IPS-18c (cell line): ENCODE measurements around the gene ZNF275.

Source experiments
- H3K4me3 ChIP-seq: 2 replicates; pipeline ENCODE4 v1.7.0; 2013; ENCODE audit warnings: low read depth, mild to moderate bottlenecking, low read length, moderate library complexity; ENCODE audit not compliant: insufficient read depth
- H3K9me3 ChIP-seq: one replicate; pipeline ENCODE4 v1.6.1; 2013; ENCODE audit warnings: mild to moderate bottlenecking, low read length, moderate library complexity; ENCODE audit not compliant: control insufficient read depth, insufficient read depth

The ZNF275 gene

DNA sequence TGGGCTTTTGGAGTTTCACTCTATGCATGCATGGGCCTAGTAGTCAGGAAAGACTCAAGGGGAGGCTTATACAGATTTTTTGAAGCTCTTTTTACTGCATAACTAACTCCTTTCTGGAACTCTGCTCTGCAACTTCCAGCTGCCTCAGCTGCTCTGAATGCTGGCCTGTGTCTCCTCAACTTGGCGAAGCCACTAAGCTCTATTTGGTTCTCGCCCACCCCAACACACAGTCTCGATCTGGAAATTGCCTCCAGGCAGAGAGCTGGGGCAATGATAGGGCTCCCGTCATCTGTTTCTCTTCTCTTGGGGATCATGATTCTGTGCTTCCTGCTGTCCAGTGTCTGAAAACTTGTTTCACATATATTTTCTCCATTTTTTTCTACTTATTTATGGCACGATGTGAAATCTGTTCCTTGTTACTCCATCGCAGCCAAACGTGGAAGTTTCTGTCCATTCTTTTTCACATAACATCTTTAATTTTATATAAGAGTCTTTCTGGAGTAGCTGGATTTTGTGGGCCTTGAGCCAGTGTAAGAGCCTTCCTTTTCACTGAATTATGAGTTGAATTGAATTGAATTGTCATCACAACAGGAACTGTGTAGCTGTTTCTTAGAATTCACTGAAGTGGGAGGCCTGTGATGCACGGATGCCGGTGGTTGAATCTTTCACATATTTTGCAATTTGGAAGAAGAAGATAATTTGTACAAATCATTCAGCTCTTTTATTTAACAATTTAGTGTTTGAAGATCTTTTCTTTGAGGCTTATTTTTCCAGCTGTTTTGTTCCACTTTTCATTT, 9.0 kb downstream of the ZNF275 start:
- H3K9me3 ChIP-seq, result peaks cover 14% of the 10 kb centered on the region
- no peak overlapping the region for H3K4me3 ChIP-seq

GRCh38 chrX:153343674-153344073, 9.7 kb downstream of the ZNF275 start:
- peaks cover 14% of the 10 kb centered on the region for H3K9me3 ChIP-seq
- no peak overlapping the region for H3K4me3 ChIP-seq

- H3K9me3 ChIP-seq, result peaks cover 23% of the 10 kb centered on the region
- no peak overlapping the region for H3K4me3 ChIP-seq
Observed at GRCh38 chrX:153347530-153347929, 13.6 kb downstream of the ZNF275 start.

GRCh38 chrX:153348421-153348820, 14.5 kb downstream of the ZNF275 start:
- H3K4me3 ChIP-seq, result no peak overlapping the region
- peaks cover 26% of the 10 kb centered on the region for H3K9me3 ChIP-seq

GRCh38 chrX:153349952-153350351, 16.0 kb downstream of the ZNF275 start:
- H3K4me3 ChIP-seq, result no peak overlapping the region

DNA sequence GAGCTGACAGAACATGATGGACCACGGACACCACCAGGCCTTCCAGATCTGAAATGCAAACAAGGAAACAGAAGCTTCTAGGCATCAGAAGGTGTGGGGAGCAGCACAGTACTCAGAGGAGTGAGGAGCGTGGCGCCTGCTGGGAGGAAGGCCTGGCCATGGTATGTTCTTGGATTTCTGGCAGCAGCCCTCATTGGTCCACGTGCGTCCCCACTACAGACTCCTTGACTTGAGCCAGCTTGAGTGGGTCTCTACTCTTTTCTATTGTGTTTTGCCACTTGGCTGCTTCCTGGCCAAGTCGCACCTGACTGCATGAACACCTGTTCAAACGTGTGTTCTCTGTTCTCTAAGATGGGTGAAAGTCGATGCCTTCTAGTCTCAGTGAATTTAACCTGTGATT, 18.0 kb downstream of the ZNF275 start:
- Histone ChIP-seq H3K9me3 (peaks cover 20% of the 10 kb centered on the region), H3K4me3 (no peak overlapping the region)

More at GRCh38 chrX:153349952-153350351, 16.0 kb downstream of the ZNF275 start:
- H3K9me3 ChIP-seq, result peaks cover 24% of the 10 kb centered on the region

GRCh38 chrX:153352858-153353257, 18.9 kb downstream of the ZNF275 start:
- Histone ChIP-seq H3K9me3 (peaks cover 20% of the 10 kb centered on the region), H3K4me3 (no peak overlapping the region)

GRCh38 chrX:153353416-153353815, 19.5 kb downstream of the ZNF275 start:
- H3K4me3 ChIP-seq, result no peak overlapping the region
- H3K9me3 ChIP-seq, result peaks cover 23% of the 10 kb centered on the region

DNA sequence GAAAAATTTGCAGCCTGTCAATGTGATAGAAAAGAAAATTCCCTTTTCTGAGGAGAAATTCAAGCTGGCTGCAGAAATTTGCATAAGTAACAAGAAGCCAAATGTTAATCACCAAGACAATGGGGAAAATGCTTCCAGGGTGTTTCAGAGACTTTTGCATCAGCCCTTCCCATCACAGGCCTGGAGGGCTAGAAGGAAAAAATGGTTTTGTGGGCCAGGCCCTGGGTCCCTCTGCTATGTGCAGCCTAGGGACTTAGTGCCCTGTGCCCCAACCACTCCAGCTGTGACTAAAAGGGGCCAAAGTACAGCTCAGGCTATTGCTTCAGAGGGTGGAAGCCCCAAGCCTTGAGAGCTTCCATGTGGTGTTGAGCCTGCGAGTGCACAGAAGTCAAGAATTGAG, 23.9 kb downstream of the ZNF275 start:
- no peak overlapping the region for H3K4me3 ChIP-seq

DNA sequence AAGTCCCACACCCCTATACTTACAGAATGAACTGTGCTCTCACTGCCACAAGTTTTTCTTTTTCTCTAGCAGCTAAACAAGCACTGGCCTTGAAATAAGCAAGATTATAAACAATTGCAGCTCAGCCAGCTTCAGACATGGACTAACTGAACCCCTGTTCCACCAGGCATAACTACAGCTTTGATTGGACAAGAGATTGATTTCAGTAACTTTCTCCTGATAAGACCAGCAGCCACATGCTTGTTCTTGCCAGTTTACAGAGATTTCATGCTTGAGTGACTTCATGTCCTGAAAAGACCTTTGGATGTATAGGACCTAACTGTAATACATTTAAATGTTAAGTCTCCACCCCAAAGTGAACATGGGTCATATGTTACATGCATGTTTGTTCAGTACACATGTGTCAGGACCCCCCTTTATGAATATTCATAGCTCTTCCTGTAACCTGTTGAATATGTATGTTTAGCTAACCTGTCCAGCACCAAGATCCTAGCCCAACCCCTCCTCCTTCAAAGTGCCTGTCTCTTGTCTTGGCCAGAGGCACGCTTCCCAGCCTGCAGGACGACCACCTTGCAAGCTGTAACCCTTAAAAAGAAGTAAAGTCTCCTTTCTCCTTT, 27.9 kb downstream of the ZNF275 start:
- Histone ChIP-seq H3K4me3 (no peak overlapping the region), H3K9me3 (peaks cover 10% of the 10 kb centered on the region)

More for the DNA sequence above, 23.9 kb downstream of the ZNF275 start:
- peaks cover 16% of the 10 kb centered on the region for H3K9me3 ChIP-seq

GRCh38 chrX:153365670-153366069, 31.7 kb downstream of the ZNF275 start:
- peaks cover 2% of the 10 kb centered on the region for H3K9me3 ChIP-seq
- H3K4me3 ChIP-seq, result no peak overlapping the region

DNA sequence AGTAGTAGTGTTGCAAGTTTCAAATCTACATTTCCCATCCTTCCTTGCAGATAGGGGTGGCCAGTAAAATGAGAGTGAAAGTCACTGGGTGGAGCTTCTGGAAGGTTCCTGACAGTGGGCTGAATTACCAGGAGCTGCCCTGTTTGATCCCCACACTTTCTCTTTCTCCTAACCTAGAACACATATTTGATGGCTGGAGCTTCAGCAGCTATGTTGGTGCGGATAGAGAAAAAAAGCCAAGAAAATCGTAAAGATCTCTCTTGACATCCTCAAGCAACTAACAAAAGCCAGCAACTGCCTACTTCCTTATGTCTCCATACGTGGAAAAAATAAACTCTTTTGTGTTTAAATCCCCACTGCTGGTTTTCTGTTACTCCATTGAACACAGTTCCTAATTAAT, 32.2 kb downstream of the ZNF275 start:
- no peak overlapping the region for H3K4me3 ChIP-seq

DNA sequence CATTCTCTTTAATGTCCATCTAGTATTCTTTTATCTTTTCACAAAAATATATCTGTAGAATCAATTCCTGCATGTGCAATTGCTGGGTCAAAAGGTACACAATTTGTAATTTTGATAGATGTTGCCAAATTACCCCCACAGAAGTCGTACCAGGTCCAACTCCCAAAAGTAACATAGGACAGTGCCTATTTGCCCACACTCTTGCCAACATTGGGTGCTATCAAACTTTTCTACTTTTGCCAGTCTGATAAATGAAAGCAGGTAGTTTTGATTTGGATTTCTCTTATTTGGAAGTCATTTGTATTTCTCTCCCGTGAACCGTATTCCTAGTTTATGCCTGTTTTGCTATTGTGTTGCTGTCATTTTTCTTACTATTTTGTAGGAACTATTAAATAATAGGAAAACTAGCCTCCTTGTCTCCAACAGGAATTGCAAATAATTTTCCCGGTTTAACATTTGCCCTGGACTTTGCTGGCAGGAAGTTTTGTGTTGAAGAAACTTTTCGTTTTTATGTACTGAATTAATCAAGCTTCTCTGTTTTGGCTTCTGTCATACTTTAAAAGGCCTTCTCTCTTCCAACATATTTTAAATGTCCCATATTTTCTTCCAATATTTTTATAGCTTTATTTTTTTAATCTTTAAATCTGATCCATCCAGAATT, 33.1 kb downstream of the ZNF275 start:
- H3K4me3 ChIP-seq, result no peak overlapping the region
- H3K9me3 ChIP-seq, result peaks cover 2% of the 10 kb centered on the region

More for the DNA sequence above, 32.2 kb downstream of the ZNF275 start:
- peaks cover 2% of the 10 kb centered on the region for H3K9me3 ChIP-seq

DNA sequence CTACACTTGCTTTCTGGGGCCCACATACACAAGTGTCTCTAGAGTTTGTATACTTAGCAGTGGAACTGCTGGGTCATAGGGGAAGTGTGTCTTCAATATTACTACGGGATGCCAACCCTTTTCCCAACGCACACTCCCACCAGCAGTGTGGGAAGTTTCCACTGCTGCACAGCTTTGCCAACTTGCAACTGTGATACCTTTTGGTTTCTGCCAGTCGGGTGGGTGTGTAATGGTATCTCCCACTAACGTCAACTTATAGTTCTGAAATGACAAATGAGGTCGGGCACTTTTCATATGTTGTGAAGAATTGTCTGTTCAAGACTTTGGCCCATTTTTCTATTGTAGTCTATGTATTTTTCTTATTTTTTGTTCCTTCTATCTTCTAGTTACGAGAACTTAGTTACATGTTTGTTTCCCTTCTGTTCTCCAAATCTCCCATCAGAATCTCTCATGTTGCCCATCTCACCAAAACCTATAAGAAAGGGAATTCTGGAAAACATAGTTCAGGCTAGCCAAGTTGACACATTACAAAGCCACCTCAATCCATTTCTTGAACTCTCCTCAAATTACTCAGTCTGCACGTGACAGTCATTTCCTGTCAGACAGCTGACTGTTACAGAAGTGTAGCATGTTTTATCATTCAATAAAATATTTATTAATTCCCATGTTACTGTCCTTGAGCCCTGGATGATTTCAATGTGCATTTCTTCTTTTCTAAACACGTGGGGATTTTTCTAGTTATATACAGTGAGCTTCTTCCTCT, 36.5 kb downstream of the ZNF275 start:
- Histone ChIP-seq H3K4me3 (no peak overlapping the region), H3K9me3 (peaks cover 3% of the 10 kb centered on the region)

DNA sequence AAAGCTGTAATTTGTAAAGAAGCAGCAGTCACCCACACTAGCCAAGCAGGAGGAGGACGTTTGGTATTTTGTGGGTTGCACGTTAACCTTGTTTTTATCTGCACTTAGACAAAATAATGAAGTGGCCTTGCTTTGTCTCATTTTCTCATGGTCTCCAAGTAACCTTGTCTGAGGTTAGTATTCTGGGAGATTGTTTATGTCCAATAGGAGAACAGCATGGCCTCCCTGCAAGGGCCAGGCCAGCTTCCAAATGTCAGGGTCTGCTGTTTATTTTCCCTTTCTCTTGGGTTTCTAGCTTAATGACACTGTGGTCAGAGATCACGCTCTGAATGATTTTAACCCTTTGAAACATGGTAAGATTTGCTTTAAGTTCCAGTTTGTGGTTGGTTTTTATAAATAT, 37.3 kb downstream of the ZNF275 start:
- H3K4me3 ChIP-seq, result no peak overlapping the region
- peaks cover 6% of the 10 kb centered on the region for H3K9me3 ChIP-seq

GRCh38 chrX:153372949-153373348, 39.0 kb downstream of the ZNF275 start:
- Histone ChIP-seq H3K4me3 (no peak overlapping the region), H3K9me3 (peaks cover 8% of the 10 kb centered on the region)

- no peak overlapping the region for H3K4me3 ChIP-seq
Observed at GRCh38 chrX:153374426-153374825, 40.5 kb downstream of the ZNF275 start.

More at GRCh38 chrX:153374426-153374825, 40.5 kb downstream of the ZNF275 start:
- peaks cover 14% of the 10 kb centered on the region for H3K9me3 ChIP-seq
